ENCODE results near the gene RNF207. TPM values are rescaled to one million over a fixed set of nuclear protein-coding genes. Genes with fewer than 3 reads are reported as not detected.

Gene RNF207
- total and polyA plus RNA-seq, 4 donors: 3.3 to 13.7 (median 5.8) TPM

- TF ChIP-seq REST (IDR thresholded peaks at IDR 0.05) (no peak), RAD21 (IDR thresholded peaks at IDR 0.05) (no peak)
Measured at GRCh38 chr1:6241107-6241886, 35.4 kb downstream of the RNF207 start (continued).

- Histone ChIP-seq H3K27me3 (ENCODE audit: control insufficient read depth in 4 of 4, insufficient read depth in 4 of 4, low read length in 3 of 4) (peaks cover 6 to 14% (median 9%) of the 10 kb centered on the region in 4 donors), H3K9ac (ENCODE audit: low read depth in 1 of 2, low read length in 2 of 2) (no peak overlapping the region), H3K4me3 (ENCODE audit: low read depth in 1 of 3, low read length in 3 of 3) (peak overlapping the region in 1 of 3 donors; percentile 14), H3K4me1 (ENCODE audit: control insufficient read depth in 4 of 4, insufficient read depth in 4 of 4, low read length in 3 of 4) (peaks cover 0 to 18% (median 10%) of the 10 kb centered on the region in 4 donors), H3K27ac (ENCODE audit: low read depth in 1 of 2, low read length in 2 of 2) (no peak overlapping the region), H3K36me3 (ENCODE audit: control insufficient read depth in 4 of 4, insufficient read depth in 3 of 4, low read depth in 1 of 4, low read length in 3 of 4) (no peaks in the 10 kb centered on the region), H3K9me3 (ENCODE audit: control insufficient read depth in 4 of 4, low read length in 3 of 4) (no peaks in the 10 kb centered on the region)
- 3% methylated on average over 99 of the region's 99 CpGs for WGBS
- TF ChIP-seq ATF3 (IDR thresholded peaks at IDR 0.05) (no peak), JUND (IDR thresholded peaks at IDR 0.05) (no peak)
- DNase-seq (ENCODE audit: low spot score): no peak
Measured at GRCh38 chr1:6241887-6242740, 36.2 kb downstream of the RNF207 start.

- TF ChIP-seq EGR1 (IDR thresholded peaks at IDR 0.05; ENCODE audit: low read depth in 2 of 2): no peak
- no peak for TF ChIP-seq FOXA1 (IDR thresholded peaks at IDR 0.05)
- no peak for TF ChIP-seq REST (IDR thresholded peaks at IDR 0.05)
- no peak for TF ChIP-seq JUND (IDR thresholded peaks at IDR 0.05)
- no peak for TF ChIP-seq RXRA (IDR thresholded peaks at IDR 0.05)
- no peak for TF ChIP-seq CTCF (IDR thresholded peaks at IDR 0.05; ENCODE audit: low read depth, low read length, missing input control)
- no peak for TF ChIP-seq SP1 (IDR thresholded peaks at IDR 0.05)
- TF ChIP-seq FOXA2 (IDR thresholded peaks at IDR 0.05): no peak
- TF ChIP-seq MAX (IDR thresholded peaks at IDR 0.05): no peak
- TF ChIP-seq YY1 (IDR thresholded peaks at IDR 0.05): no peak
- TF ChIP-seq TAF1 (conservative IDR thresholded peaks at IDR 0.05): no peak
- TF ChIP-seq NR2F2 (IDR thresholded peaks at IDR 0.05): no peak
- Histone ChIP-seq H3K36me3 (ENCODE audit: control insufficient read depth in 4 of 4, insufficient read depth in 3 of 4, low read depth in 1 of 4, low read length in 3 of 4) (no peaks in the 10 kb centered on the region), H3K9me3 (ENCODE audit: control insufficient read depth in 4 of 4, low read length in 3 of 4) (no peaks in the 10 kb centered on the region), H3K27me3 (ENCODE audit: control insufficient read depth in 4 of 4, insufficient read depth in 4 of 4, low read length in 3 of 4) (peaks cover 6 to 14% (median 9%) of the 10 kb centered on the region in 4 donors), H3K27ac (ENCODE audit: low read depth in 1 of 2, low read length in 2 of 2) (no peak overlapping the region), H3K4me3 (ENCODE audit: low read depth in 1 of 3, low read length in 3 of 3) (no peak overlapping the region), H3K9ac (ENCODE audit: low read depth in 1 of 2, low read length in 2 of 2) (no peak overlapping the region), H3K4me1 (ENCODE audit: control insufficient read depth in 4 of 4, insufficient read depth in 4 of 4, low read length in 3 of 4) (peaks cover 0 to 18% (median 10%) of the 10 kb centered on the region in 4 donors)
- DNase-seq (ENCODE audit: low spot score): no peak
- 25% methylated on average over 20 of the region's 20 CpGs for WGBS
Measured at GRCh38 chr1:6243053-6243834, 37.3 kb downstream of the RNF207 start.
